Mesodermal cell (in vitro differentiated cells): ENCODE measurements around the gene KLRC4.
"Not testable (repeated sequence)": the region's sequence is repeated elsewhere in the genome, so short reads cannot be mapped to it uniquely, and the experiment has no call there.

Experiments used
- H3K27ac ChIP-seq: 2 replicates; pipeline ENCODE4 v1.7.0; 2013; ENCODE audit warnings: mild to moderate bottlenecking, low read depth, low read length, moderate library complexity; ENCODE audit not compliant: severe bottlenecking
- H3K36me3 ChIP-seq: 2 replicates; pipeline ENCODE4 v1.7.1; 2013; ENCODE audit warnings: mild to moderate bottlenecking, low read length, moderate library complexity; ENCODE audit not compliant: control insufficient read depth, insufficient read depth
- H3K4me1 ChIP-seq: one replicate; pipeline ENCODE4 v1.7.1; 2013; ENCODE audit warnings: mild to moderate bottlenecking, low read length; ENCODE audit not compliant: insufficient read depth, control insufficient read depth, poor library complexity, severe bottlenecking
- H3K4me3 ChIP-seq: 2 replicates; pipeline ENCODE4 v1.7.0; 2013; ENCODE audit warnings: low read length, control low read depth, mild to moderate bottlenecking; ENCODE audit not compliant: insufficient read depth, poor library complexity, severe bottlenecking; ENCODE audit errors: extremely low read depth
- H3K9me3 ChIP-seq: 2 replicates; pipeline ENCODE4 v1.7.1; 2013; ENCODE audit warnings: mild to moderate bottlenecking, low read length, moderate library complexity; ENCODE audit not compliant: control insufficient read depth
- WGBS, 2 experiments: methylation state at CpG; one replicate each; pipeline ENCODE4 v1.1.5; 2013; ENCODE audit warnings: missing lambda C conversion rate in 2 of 2; ENCODE audit not compliant: insufficient coverage in 2 of 2; 5-methylcytosine and 5-hydroxymethylcytosine counted together

Gene KLRC4

GRCh38 chr12:10435816-10436215 is 26.3 kb upstream of the KLRC4 start, which contains the start of gene KLRC2:
Gene KLRC2, minus strand, starts transcription at chr12:10436010. Its CDS starts 24 bp downstream, at chr12:10435986.
- H3K9me3 ChIP-seq, H3K27ac ChIP-seq, H3K4me1 ChIP-seq, H3K4me3 ChIP-seq, H3K36me3 ChIP-seq: not testable (repeated sequence)
- 80% methylated on average over 2 of the region's 3 CpGs; no CpG with 5 or more reads in 1 of the 2 experiments for WGBS, 2 experiments

DNA sequence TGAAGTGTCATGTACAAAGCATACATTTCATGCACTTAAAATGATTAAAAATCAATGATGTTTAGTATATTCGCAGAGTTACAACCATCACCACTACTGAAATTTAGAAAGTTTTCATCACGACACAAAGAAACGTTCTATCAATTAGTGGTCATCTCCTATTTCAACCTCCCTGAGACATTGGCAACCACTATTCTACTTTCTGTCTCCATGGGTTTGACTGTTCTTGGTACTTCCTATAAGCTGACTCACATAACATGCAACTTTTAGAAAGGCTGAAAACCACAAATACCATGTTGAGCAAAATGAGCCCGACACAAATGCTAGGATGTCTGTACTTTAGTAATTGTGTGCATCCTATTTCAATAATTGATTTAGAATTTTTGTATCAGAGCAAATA is 21.1 kb upstream of the KLRC4 start:
- H3K4me1 ChIP-seq, H3K27ac ChIP-seq, H3K36me3 ChIP-seq, H3K9me3 ChIP-seq, H3K4me3 ChIP-seq: not testable (repeated sequence)
- no CpG with 5 or more reads among the region's 4 CpGs for WGBS, 2 experiments

DNA sequence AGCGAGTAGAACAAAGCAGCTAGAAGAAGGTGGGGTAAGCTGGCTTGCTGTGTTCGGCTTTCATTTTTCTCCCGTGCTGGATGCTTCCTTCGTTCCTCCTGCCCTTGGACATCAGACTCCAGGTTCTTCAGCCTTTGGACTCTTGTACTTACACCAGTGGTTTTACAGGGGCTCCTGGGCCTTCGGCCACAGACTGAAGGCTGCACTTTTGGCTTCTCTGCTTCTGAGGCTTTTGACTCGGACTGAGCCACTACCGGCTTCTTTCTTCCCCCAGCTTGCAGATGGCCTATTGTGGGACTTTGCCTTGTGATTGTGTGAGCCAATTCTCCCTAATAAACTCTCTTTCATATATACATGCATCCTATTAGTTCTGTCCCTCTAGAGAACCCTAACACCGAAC is 16.4 kb upstream of the KLRC4 start:
- not testable (repeated sequence) for H3K4me1 ChIP-seq, H3K9me3 ChIP-seq, H3K36me3 ChIP-seq, H3K4me3 ChIP-seq, H3K27ac ChIP-seq
- 96 to 100% methylated on average over 1 to 2 of the region's 8 CpGs for WGBS, 2 experiments

DNA sequence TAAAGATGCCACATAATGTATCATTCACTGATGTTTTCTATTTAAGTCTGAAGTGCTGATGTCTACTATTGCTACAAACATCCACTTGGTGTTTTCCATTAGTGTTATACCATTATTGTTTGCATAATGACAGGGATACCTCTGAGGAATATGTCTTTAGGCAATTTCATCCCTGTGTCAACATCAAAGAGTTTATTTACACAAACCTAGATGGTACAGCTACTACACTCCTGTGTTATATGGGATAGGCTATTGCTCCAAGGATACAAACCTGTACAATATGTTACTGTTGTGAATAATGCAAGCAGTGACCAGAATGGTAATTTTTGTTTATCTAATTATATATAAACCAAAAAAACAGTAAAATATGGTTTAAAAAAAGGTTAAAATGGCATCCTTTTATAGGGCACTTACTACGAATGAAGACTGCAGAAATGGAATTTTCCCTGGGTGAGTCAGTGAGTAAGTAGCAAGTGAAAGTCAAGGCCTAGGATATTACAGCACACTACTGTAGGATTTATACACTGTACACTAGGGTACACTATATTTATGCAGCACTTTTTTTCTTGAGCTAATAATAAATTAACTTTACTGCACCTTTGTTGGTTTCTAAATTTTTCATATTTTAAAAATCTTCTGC is 14.8 kb upstream of the KLRC4 start:
- not testable (repeated sequence) for H3K9me3 ChIP-seq, H3K4me3 ChIP-seq, H3K27ac ChIP-seq, H3K4me1 ChIP-seq, H3K36me3 ChIP-seq
- no CpG with 5 or more reads among the region's 1 CpG for WGBS, 2 experiments

DNA sequence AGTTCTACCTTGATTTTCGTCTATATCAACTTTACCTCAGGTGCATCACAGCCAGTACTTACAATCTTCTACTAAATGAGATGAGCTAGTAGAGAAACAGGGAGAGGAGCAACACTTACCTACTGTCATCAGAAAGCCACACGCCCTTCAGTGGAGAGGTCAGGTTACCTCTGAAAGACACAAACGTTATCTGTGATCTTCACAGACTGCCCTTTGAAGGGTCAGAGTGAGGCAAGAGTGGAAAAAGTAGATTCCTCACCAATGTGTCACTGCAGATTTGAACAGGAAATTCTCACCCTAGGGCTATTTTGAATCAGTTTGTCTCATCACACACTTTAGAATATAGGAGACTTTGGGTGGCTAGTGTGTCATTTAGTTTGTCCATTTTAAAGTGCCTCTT is 12.6 kb upstream of the KLRC4 start:
- not testable (repeated sequence) for H3K4me3 ChIP-seq, H3K27ac ChIP-seq, H3K4me1 ChIP-seq, H3K9me3 ChIP-seq, H3K36me3 ChIP-seq
- WGBS, 2 experiments = no CpG with 5 or more reads among the region's 3 CpGs

- not testable (repeated sequence) for H3K4me1 ChIP-seq, H3K4me3 ChIP-seq, H3K27ac ChIP-seq, H3K9me3 ChIP-seq, H3K36me3 ChIP-seq
- 80% methylated on average over 1 of the region's 1 CpG; no CpG with 5 or more reads in 1 of the 2 experiments for WGBS, 2 experiments
Measured at GRCh38 chr12:10420334-10420733, 10.8 kb upstream of the KLRC4 start, which contains the start of gene KLRC3. Gene KLRC3, minus strand, starts transcription at chr12:10420595. Its CDS starts 45 bp downstream, at chr12:10420550.

GRCh38 chr12:10408842-10409241 is 715 bp downstream of the KLRC4 start:
- Histone ChIP-seq H3K4me3 (no peak overlapping the region), H3K9me3 (peaks cover 4% of the 10 kb centered on the region), H3K4me1 (no peaks in the 10 kb centered on the region), H3K36me3 (peaks cover 3% of the 10 kb centered on the region), H3K27ac (no peak overlapping the region)
- no CpG with 5 or more reads among the region's 3 CpGs for WGBS, 2 experiments

DNA sequence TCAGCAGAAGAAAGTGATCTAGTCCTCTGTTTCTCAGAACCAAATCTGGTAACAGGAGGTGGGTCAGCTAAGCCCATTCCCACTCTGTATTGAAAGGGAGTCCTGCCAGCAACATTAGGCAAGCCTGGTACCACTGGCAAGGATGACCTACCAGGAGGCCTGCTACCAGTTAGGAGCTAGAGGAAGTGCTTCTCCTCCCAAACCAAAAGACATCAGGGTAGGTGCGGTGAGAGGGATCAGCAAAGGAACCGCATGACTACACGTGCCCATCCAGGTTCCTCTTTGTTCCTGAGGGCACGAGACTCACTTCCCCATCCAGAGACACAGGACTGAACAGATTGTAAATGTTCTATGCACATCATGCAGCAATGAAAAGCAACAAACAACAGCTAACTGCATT is 2.8 kb downstream of the KLRC4 start:
- Histone ChIP-seq H3K4me1 (no peaks in the 10 kb centered on the region), H3K36me3 (peaks cover 3% of the 10 kb centered on the region), H3K9me3 (peaks cover 4% of the 10 kb centered on the region), H3K4me3 (no peak overlapping the region), H3K27ac (no peak overlapping the region)
- 87 to 100% methylated on average over 2 to 3 of the region's 4 CpGs for whole genome bisulfite sequencing, 2 experiments

- H3K4me3 ChIP-seq = no peak overlapping the region
- H3K9me3 ChIP-seq = peaks cover 4% of the 10 kb centered on the region
- H3K27ac ChIP-seq = no peak overlapping the region
- H3K36me3 ChIP-seq = peaks cover 3% of the 10 kb centered on the region
- 90 to 100% methylated on average over 2 of the region's 5 CpGs for WGBS, 2 experiments
- no peaks in the 10 kb centered on the region for H3K4me1 ChIP-seq
Measured at GRCh38 chr12:10405294-10405693, 4.3 kb downstream of the KLRC4 start.

DNA sequence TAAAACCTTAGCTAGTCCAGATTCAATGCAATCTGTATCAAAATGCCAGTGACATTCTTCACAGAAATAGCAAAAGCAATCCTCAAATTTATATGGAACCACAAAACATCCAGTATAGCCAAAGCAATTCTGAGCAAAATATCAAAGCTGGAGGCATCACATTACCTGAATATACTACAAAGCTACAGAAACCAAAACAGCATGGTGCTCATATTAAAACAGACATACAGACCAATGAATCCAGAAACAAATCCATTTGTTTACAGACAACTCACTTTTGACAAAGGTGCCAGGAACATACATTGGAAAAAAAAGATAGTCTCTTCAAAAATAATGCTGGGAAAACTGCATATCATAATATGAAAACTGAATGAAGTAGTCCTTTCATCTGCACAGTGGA is 4.8 kb downstream of the KLRC4 start:
- Histone ChIP-seq H3K4me1 (no peaks in the 10 kb centered on the region), H3K4me3 (no peak overlapping the region), H3K9me3 (peaks cover 4% of the 10 kb centered on the region), H3K36me3 (peaks cover 3% of the 10 kb centered on the region), H3K27ac (no peak overlapping the region)

DNA sequence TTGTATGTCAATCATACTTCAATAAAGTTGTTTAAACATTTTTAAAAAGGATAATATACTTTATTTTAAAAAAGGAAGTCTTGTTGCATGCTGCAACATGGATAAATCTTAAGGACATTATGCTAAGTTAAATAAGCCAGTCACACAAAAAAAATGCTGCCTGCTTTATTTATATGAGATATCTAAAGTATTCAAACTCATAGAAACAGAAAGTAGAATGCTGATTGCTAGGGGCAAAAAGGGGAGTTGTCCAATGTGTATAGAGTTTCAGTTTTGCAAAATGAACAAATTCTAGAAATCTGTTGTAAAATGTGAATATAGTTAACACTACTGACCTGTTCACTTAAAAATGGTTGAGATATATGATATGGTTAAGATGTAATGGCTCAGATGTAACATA is 8.7 kb downstream of the KLRC4 start:
- H3K4me3 ChIP-seq = no peak overlapping the region
- peaks cover under 1% of the 10 kb centered on the region for H3K4me1 ChIP-seq
- no peak overlapping the region for H3K27ac ChIP-seq
- peaks cover 3% of the 10 kb centered on the region for H3K36me3 ChIP-seq
- H3K9me3 ChIP-seq = peaks cover 4% of the 10 kb centered on the region
